Occipital lobe (tissue), 2 donors: ENCODE results near the gene KCTD12. TPM values are rescaled to one million over a fixed set of nuclear protein-coding genes. Genes with fewer than 3 reads are reported as not detected.

ENCODE experiments used
- DNase-seq: peaks from one replicate; lab custom pipeline; 2025; lab: John Stamatoyannopoulos, UW
- total RNA-seq: library from RNA; depleted of rRNA; stranded (reverse); fragments of >200 nt; gene quantifications from one replicate; pipeline ENCODE4 v1.2.3, GENCODE V29; 2014

Gene KCTD12
- total RNA-seq, 1 donor from 2014 or later, result 170 TPM

GRCh38 chr13:76854894-76855293 is 31.3 kb downstream of the KCTD12 start:
- no peak for DNase-seq

GRCh38 chr13:76853921-76854608 is 32.1 kb downstream of the KCTD12 start:
- DNase-seq, result no peak

- DNase-seq, result no peak
Observed at GRCh38 chr13:76853481-76853880, 32.7 kb downstream of the KCTD12 start.

GRCh38 chr13:76852986-76853385 is 33.2 kb downstream of the KCTD12 start:
- no peak for DNase-seq

- no peak for DNase-seq
Observed at GRCh38 chr13:76851961-76852360, 34.2 kb downstream of the KCTD12 start.

- no peak for DNase-seq
Observed at GRCh38 chr13:76849493-76849892, 36.7 kb downstream of the KCTD12 start.

GRCh38 chr13:76848596-76848995 is 37.6 kb downstream of the KCTD12 start:
- DNase-seq, result no peak

- DNase-seq, result no peak
Observed at GRCh38 chr13:76846363-76846762, 39.8 kb downstream of the KCTD12 start.

- no peak for DNase-seq
Observed at GRCh38 chr13:76845865-76846264, 40.3 kb downstream of the KCTD12 start.

- no peak for DNase-seq
Observed at GRCh38 chr13:76845367-76845766, 40.8 kb downstream of the KCTD12 start.

- DNase-seq, result no peak
Observed at GRCh38 chr13:76837801-76838200, 48.4 kb downstream of the KCTD12 start.

- no peak for DNase-seq
Observed at GRCh38 chr13:76836311-76836710, 49.9 kb downstream of the KCTD12 start.

- no peak for DNase-seq
Observed at GRCh38 chr13:76833441-76833954, 52.7 kb downstream of the KCTD12 start.

GRCh38 chr13:76832258-76832988 is 53.8 kb downstream of the KCTD12 start:
- no peak for DNase-seq

- peak; percentile 16 for DNase-seq
Observed at GRCh38 chr13:76830805-76831204, 55.4 kb downstream of the KCTD12 start.

Other genes starting within 250 kb of the KCTD12 start
- gene ACOD1, start 62.1 kb upstream of the KCTD12 start, total RNA-seq, result not detected
- gene CLN5, start 105.7 kb upstream of the KCTD12 start, total RNA-seq, result 27.8 TPM
- 140 TPM for gene FBXL3, start 140.8 kb upstream of the KCTD12 start, total RNA-seq